Thymus (tissue), 11 donors: ENCODE measurements around the gene CCDC149. TPM values are rescaled to one million over a fixed set of nuclear protein-coding genes. Genes with fewer than 3 reads are reported as not detected.

Experiments used
- DNase-seq, 9 donors: peaks; one replicate each; pipeline ENCODE4 v3.0.0-alpha.2; 2013; ENCODE audit warnings: low spot score in 9 of 9, low read depth in 6 of 9, missing footprints in 1 of 9
- H3K27ac ChIP-seq, 2 donors: one replicate each; pipeline ENCODE4 v1.5.1; 2013; ENCODE audit warnings: control low read depth in 1 of 2, low read depth in 1 of 2, low read length in 1 of 2, mild to moderate bottlenecking in 1 of 2, moderate library complexity in 1 of 2
- H3K27me3 ChIP-seq, 2 donors: one replicate each; pipeline ENCODE4 v1.5.1; 2013; ENCODE audit warnings: low read length in 1 of 2; ENCODE audit not compliant: control insufficient read depth in 2 of 2, insufficient read depth in 1 of 2
- H3K36me3 ChIP-seq, 2 donors: one replicate each; pipeline ENCODE4 v1.5.1; 2013; ENCODE audit warnings: low read length in 1 of 2, mild to moderate bottlenecking in 1 of 2, moderate library complexity in 1 of 2; ENCODE audit not compliant: control insufficient read depth in 2 of 2, insufficient read depth in 2 of 2
- H3K4me1 ChIP-seq, 2 donors: one replicate each; pipeline ENCODE4 v1.5.1; 2013; ENCODE audit warnings: low read length in 2 of 2; ENCODE audit not compliant: control insufficient read depth in 2 of 2, insufficient read depth in 2 of 2
- H3K4me3 ChIP-seq, 2 donors: one replicate each; pipeline ENCODE4 v1.5.1; 2013; ENCODE audit warnings: low read length in 2 of 2, control low read depth in 1 of 2, mild to moderate bottlenecking in 1 of 2
- H3K9me3 ChIP-seq, 2 donors: one replicate each; pipeline ENCODE4 v1.5.1; 2013; ENCODE audit warnings: low read length in 1 of 2, mild to moderate bottlenecking in 1 of 2; ENCODE audit not compliant: control insufficient read depth in 2 of 2, insufficient read depth in 1 of 2
- WGBS: extraction: QIAGEN DNeasy Blood & Tissue Kit; methylation state at CpG from one replicate; pipeline ENCODE4 v1.1.7; 2013; 5-methylcytosine and 5-hydroxymethylcytosine counted together
- polyA plus RNA-seq: library from polyadenylated mRNA; stranded (reverse); fragments of 200-250 nt; gene quantifications from one replicate; pipeline ENCODE4 v1.2.3, GENCODE V29; 2013
- total RNA-seq: library from RNA; stranded (reverse); fragments of 120-200 nt; gene quantifications from one replicate; pipeline ENCODE4 v1.2.4, GENCODE V29; 2013
- donor health status: healthy.

The CCDC149 gene
- total and polyA plus RNA-seq, 2 donors: 1.5 to 6.2 TPM

DNA sequence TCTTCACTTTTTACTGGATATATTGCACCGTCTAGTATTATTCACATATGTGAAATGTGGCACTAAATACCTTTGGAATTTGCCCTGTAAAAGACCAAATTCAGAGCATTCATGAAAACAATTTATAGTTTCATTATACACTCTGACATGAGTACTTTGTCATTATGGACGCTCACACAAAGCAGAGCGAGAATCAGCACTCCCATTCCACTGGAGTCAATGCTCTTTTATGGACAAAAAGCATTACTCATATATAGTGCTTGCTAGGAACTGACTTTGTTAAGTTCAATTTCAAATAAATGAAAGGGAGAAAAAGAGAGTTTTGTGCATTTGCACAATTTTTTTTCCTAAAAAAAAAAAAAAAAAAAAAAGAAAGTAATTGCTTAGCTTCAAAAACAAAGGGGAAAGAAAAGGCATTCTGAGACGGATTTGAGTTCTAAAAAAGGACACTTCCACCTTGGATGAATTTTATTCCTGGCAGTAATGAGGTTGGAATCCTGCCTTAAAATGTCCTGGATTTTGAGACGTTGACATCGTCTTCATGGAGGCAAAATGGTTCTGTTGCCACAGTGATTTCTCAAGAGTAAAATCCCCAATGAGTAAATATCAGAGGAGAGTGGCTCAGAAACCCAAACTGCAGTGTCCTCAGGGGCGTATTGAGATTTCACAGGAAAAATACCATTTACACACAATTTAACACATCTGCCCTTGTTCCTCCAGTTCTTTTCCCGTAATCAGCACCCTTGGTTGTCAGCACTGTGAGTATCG lies 34.8 kb downstream of the CCDC149 start:
- Histone ChIP-seq H3K4me1 (no peaks in the 10 kb centered on the region), H3K27me3 (no peaks in the 10 kb centered on the region), H3K27ac (no peak overlapping the region), H3K4me3 (no peak overlapping the region), H3K36me3 (no peaks in the 10 kb centered on the region), H3K9me3 (no peaks in the 10 kb centered on the region)
- DNase-seq: no peak
- WGBS: 96% methylated on average over 9 of the region's 9 CpGs

DNA sequence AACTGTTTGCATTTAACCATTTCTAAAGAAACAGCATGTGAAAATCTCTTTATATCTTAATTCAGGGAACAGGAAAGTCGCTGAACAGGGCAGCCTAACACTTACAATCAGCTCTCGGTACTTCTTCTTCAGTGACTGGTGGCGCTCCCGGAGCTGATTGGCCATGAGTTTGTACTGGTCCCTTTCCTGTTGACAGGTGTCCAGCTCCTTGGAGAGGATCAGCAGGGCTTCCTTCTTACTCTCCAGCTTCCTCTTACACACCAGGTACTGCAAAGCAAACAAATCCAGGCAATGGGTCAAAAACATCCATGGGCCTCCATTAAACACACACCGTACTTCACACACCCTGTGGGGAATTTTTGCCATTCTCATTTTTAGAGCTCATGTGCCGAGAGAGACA lies 36.4 kb downstream of the CCDC149 start:
- Histone ChIP-seq H3K9me3 (no peaks in the 10 kb centered on the region), H3K36me3 (no peaks in the 10 kb centered on the region), H3K27me3 (no peaks in the 10 kb centered on the region), H3K27ac (no peak overlapping the region), H3K4me1 (no peaks in the 10 kb centered on the region), H3K4me3 (no peak overlapping the region)
- DNase-seq: no peak
- 93% methylated on average over 6 of the region's 6 CpGs for WGBS

DNA sequence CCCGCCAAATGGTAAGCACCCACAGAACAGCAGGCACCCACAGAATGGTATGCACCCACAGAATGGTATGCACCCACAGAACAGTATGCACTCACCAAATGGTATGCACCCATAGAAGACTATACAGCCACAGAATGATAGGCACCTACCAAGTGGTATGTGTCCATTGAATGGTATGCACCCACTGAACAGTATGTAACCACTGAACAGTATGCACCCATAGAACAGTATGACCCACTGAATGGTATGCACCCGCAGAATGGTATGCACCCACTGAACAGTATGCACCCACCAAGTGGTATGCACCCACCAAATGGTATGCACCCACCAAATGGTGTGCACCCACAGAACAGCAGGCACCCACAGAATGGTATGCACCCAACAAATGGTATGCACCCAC lies 40.1 kb downstream of the CCDC149 start:
- H3K27me3 ChIP-seq: no peaks in the 10 kb centered on the region
- no peaks in the 10 kb centered on the region for H3K36me3 ChIP-seq
- no peaks in the 10 kb centered on the region for H3K9me3 ChIP-seq
- no peaks in the 10 kb centered on the region for H3K4me1 ChIP-seq
- 98% methylated on average over 2 of the region's 2 CpGs for WGBS
- no peak overlapping the region for H3K27ac ChIP-seq
- no peak overlapping the region for H3K4me3 ChIP-seq
- no peak for DNase-seq

DNA sequence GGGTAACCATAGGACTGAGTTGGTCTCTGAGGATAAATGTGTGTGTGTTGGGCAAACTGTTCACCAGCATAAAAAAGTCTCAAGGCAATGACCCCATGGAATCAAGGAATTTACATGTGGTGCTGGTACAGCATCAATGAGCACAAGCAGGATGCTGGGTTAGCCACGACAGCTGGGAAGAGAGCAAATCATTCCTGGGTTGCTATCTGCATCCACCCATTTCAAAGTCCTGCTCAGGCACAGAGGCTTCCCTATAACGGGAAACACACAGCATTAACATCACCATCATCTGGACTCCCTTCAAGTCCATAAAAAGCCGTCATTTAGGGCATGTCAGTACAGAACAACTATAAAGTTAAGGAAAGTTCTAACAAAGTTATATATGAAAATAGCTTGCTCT lies 41.6 kb downstream of the CCDC149 start:
- Histone ChIP-seq H3K4me3 (no peak overlapping the region), H3K4me1 (no peaks in the 10 kb centered on the region), H3K27me3 (no peaks in the 10 kb centered on the region), H3K36me3 (no peaks in the 10 kb centered on the region), H3K27ac (no peak overlapping the region), H3K9me3 (no peaks in the 10 kb centered on the region)
- WGBS: 96% methylated on average over 3 of the region's 3 CpGs
- DNase-seq: no peak

DNA sequence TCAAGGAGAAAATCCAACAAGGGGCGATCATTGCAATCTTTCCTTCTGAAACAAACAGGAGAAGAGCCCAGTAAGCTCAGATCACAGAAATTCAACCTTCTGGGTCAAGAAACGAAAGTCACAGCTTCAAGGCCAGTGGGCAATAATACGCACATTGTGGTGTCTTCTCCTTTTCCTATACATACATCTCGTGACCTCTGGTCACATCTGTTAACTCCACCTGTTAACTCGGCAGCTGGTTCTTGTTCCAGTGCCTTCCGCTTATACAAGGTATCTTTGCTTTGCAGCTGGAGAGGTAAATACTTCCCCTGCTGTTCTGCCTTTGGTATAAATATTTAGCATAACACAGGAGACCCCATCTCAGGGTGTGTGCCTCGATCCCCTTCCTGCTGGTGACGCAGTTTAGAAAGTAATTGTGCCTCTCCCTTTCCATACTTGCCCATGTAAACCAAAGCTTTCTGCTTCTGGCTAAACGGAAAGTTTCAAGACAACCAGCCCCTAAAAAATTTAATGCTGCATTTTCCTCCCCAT lies 45.0 kb downstream of the CCDC149 start:
- H3K4me1 ChIP-seq: no peaks in the 10 kb centered on the region
- peaks cover 0 to 3% of the 10 kb centered on the region in 2 donors for H3K9me3 ChIP-seq
- no peak for DNase-seq
- H3K36me3 ChIP-seq: no peaks in the 10 kb centered on the region
- WGBS: 95% methylated on average over 9 of the region's 9 CpGs
- H3K4me3 ChIP-seq: no peak overlapping the region
- H3K27me3 ChIP-seq: no peaks in the 10 kb centered on the region
- no peak overlapping the region for H3K27ac ChIP-seq

DNA sequence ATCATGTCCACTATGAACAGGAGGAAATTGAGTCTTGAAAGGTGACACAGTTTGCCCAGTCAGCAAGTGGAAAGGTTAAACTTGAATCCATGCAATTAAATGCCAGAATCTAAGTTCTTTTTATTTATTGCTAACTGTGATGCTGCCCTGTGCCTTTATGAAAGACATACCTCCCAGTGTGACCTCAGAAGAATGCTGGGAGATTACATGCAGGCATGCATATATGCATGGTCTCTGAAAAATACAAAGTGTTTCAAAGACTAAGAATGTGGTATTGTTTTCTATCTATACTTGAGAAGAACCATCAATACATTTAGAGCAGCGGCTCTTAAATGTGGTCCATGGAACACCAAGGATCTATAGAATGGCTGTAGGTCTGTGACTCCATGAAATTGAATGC lies 45.6 kb downstream of the CCDC149 start:
- H3K4me3 ChIP-seq: no peak overlapping the region
- H3K27ac ChIP-seq: no peak overlapping the region
- WGBS: 99% methylated on average over 1 of the region's 1 CpG
- peaks cover 0 to 3% of the 10 kb centered on the region in 2 donors for H3K9me3 ChIP-seq
- DNase-seq: no peak
- H3K4me1 ChIP-seq: no peaks in the 10 kb centered on the region
- H3K36me3 ChIP-seq: no peaks in the 10 kb centered on the region
- H3K27me3 ChIP-seq: no peaks in the 10 kb centered on the region

DNA sequence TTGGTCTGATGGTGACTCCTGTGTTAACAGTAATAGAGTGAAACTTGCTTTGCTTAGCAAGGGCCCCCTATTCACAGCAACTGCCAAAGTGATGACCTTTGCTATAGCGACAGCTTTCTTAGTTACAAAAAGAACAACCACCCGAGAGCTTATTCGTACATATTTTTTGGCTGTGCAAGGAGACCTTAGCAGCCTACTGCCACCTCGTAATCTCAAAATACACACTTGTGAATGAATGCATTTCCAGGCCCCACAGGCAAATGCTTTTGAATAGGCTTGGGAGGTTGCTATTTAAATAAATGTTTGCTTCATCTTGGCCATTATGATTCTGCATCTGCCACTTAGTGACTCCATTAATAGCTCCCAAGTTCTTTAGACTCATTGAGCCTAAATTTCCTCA lies 47.4 kb downstream of the CCDC149 start:
- no peaks in the 10 kb centered on the region for H3K27me3 ChIP-seq

DNA sequence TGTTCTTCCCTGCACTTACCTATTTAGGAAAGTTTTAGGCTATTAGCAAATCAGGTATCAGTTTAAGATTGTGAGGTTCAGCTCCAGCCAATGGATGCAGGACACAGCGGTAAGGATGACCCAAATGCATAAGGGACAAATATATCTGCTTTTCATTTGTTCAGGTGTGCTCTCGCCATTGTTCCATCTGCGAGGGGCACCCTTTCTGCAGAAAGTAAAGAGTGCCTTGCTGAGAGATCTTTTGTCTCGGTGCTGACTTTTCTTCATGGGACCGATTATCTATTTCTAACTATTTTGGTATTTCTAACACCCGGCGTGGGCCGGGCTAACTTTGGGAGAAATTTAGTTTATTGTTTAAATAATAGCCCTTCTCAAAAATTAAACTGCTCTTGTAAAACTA lies 49.0 kb downstream of the CCDC149 start:
- H3K36me3 ChIP-seq: no peaks in the 10 kb centered on the region
- no peak overlapping the region for H3K27ac ChIP-seq
- 98% methylated on average over 8 of the region's 8 CpGs for whole genome bisulfite sequencing
- H3K9me3 ChIP-seq: peaks cover 0 to 3% of the 10 kb centered on the region in 2 donors
- H3K4me1 ChIP-seq: no peaks in the 10 kb centered on the region
- no peak overlapping the region for H3K4me3 ChIP-seq
- no peak for DNase-seq
- H3K27me3 ChIP-seq: no peaks in the 10 kb centered on the region

More for the DNA sequence above, 47.4 kb downstream of the CCDC149 start:
- H3K4me3 ChIP-seq: no peak overlapping the region
- no peaks in the 10 kb centered on the region for H3K36me3 ChIP-seq
- 93% methylated on average over 4 of the region's 4 CpGs for WGBS
- no peaks in the 10 kb centered on the region for H3K4me1 ChIP-seq
- peaks cover 0 to 3% of the 10 kb centered on the region in 2 donors for H3K9me3 ChIP-seq
- no peak for DNase-seq
- no peak overlapping the region for H3K27ac ChIP-seq

DNA sequence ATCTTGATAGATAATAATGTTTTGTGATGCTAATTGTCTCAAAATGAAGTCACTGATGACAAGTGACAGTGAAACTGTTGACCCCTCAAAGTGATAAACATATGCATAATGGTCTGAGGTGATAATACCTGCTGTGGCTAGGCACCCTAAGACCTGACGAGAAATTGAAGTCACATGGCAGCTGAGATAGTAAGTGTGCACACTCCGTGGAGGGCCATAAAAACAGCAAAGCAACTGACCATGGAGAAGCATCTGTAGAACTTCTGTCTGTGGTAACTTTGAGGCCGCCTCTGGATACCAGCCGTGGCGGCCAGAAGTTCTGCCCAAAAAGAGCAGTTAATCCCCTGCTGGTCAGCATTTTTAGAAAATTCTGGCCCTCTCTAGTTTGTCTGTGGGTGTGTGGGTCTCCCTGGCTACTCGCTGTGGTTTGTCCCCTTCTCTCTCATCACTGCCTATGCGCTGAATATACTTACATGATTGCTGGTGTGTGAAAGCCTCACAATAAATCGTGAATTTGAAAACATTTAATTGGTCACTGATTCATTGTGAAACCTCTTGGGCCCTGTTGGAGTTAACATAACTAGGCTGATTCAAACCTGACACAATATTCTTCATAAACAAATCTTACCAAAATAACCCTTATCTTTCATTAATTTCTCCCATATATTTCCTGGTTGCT lies 50.6 kb downstream of the CCDC149 start:
- Histone ChIP-seq H3K4me1 (no peaks in the 10 kb centered on the region), H3K27ac (no peak overlapping the region), H3K36me3 (no peaks in the 10 kb centered on the region), H3K27me3 (no peaks in the 10 kb centered on the region), H3K4me3 (no peak overlapping the region), H3K9me3 (peaks cover 0 to 3% of the 10 kb centered on the region in 2 donors)
- WGBS: 97% methylated on average over 8 of the region's 8 CpGs
- no peak for DNase-seq
